ENCODE data around the gene CXCR4. TPM values are rescaled to one million over a fixed set of nuclear protein-coding genes. Genes with fewer than 3 reads are reported as not detected.

Gene CXCR4
- total RNA-seq, 2 donors from 2014 or later = 11.9 to 12.4 TPM

GRCh38 chr2:136151021-136151971 lies 33.3 kb upstream of the CXCR4 start:
- Histone ChIP-seq H3K36me3 (no peaks in the 10 kb centered on the region), H3K4me1 (no peaks in the 10 kb centered on the region), H3K27me3 (no peaks in the 10 kb centered on the region), H3K4me3 (no peak overlapping the region), H3K9me3 (no peaks in the 10 kb centered on the region), H3K27ac (no peak overlapping the region)
- DNase-seq (ENCODE audit: low spot score) = no peak
- TF ChIP-seq, protein P1, sequence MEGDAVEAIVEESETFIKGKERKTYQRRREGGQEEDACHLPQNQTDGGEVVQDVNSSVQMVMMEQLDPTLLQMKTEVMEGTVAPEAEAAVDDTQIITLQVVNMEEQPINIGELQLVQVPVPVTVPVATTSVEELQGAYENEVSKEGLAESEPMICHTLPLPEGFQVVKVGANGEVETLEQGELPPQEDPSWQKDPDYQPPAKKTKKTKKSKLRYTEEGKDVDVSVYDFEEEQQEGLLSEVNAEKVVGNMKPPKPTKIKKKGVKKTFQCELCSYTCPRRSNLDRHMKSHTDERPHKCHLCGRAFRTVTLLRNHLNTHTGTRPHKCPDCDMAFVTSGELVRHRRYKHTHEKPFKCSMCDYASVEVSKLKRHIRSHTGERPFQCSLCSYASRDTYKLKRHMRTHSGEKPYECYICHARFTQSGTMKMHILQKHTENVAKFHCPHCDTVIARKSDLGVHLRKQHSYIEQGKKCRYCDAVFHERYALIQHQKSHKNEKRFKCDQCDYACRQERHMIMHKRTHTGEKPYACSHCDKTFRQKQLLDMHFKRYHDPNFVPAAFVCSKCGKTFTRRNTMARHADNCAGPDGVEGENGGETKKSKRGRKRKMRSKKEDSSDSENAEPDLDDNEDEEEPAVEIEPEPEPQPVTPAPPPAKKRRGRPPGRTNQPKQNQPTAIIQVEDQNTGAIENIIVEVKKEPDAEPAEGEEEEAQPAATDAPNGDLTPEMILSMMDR (IDR thresholded peaks at IDR 0.05) = no peak

DNA sequence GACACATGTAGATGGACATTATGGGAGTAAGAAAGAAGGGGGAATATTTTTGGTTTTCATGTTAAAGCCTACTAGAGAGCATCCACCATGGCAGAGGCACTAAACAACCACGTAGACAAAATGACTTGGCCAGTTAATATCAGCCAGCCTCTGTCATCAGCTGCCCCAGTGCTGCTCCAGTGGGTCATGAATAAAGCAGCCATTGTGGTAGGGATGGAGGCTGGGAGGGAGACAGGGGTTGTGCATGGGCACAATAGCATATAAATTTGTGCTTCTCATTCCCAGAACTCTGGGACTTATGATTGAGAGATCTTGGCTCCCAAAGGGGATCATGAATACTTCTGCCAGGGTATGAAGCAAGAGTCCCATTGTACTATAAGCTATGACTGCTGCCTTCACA lies 31.1 kb upstream of the CXCR4 start:
- no peak overlapping the region for H3K27ac ChIP-seq
- no peaks in the 10 kb centered on the region for H3K36me3 ChIP-seq
- H3K9me3 ChIP-seq = no peaks in the 10 kb centered on the region
- DNase-seq (ENCODE audit: low spot score) = no peak
- no peak overlapping the region for H3K4me3 ChIP-seq
- H3K4me1 ChIP-seq = no peaks in the 10 kb centered on the region
- no peaks in the 10 kb centered on the region for H3K27me3 ChIP-seq
- TF ChIP-seq, protein P1 (IDR thresholded peaks at IDR 0.05) = no peak

DNA sequence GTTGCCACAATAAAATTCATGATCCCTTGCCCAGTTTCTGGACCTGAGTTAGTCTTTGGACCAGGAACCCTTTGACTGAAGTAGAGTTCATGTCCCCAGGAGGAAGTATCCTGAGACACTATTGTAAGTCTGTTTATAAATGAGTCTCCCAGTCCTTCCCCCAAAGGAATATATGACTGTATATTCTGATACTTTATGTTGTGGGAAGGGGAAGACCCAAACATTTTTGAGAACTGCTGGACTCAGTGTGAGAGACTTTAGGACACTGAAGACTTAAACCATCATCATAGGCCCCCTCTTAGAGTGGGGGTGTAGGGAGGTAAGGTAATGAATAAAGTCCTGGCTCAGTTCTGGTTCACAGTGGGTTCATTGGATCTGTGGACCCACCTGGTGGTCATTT lies 28.6 kb upstream of the CXCR4 start:
- Histone ChIP-seq H3K9me3 (no peaks in the 10 kb centered on the region), H3K4me1 (no peaks in the 10 kb centered on the region), H3K4me3 (no peak overlapping the region), H3K27ac (no peak overlapping the region), H3K36me3 (no peaks in the 10 kb centered on the region), H3K27me3 (no peaks in the 10 kb centered on the region)
- no peak for DNase-seq (ENCODE audit: low spot score)
- TF ChIP-seq, protein P1 (IDR thresholded peaks at IDR 0.05) = no peak

DNA sequence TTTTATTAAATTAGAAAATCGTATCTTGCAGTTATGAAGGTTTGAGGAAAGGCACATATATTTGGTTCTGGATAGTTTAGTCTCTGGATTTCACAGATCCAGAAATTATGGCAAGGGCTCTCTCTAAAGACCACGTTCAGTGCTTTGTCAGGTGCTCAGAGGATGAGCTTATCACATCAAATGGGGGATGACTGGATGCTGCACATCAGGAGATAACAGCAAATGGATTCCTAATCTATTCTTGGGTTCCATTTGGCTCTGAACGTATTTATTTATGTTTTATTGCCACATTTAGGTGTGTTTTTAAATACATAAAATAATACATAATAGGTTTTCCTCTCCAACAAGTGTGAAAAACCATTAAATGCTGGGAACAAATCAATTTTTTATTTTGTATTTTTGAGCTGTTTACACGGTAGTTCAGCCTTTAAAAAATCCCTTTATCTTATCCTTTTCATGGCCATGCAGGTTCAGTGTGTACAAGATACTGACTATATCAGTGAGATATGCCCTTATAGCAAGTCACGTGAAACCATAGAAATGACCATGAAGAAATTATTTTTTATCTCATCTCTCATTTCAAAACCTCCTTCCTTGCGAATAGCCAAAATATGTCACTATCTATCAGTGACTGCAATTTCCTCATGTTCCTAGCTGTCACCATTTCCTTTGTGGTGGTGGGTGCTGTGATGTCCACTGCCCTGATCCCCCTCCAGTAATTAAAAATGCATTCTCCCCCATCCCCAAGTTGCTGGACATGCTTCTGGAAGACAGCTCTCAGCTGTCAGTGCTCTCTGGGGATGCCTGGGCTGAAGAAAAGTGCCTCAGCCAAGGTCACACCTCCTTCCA lies 25.9 kb upstream of the CXCR4 start:
- Histone ChIP-seq H3K4me1 (no peaks in the 10 kb centered on the region), H3K4me3 (no peak overlapping the region), H3K27me3 (no peaks in the 10 kb centered on the region), H3K36me3 (no peaks in the 10 kb centered on the region), H3K27ac (no peak overlapping the region), H3K9me3 (no peaks in the 10 kb centered on the region)
- TF ChIP-seq, protein P1 (IDR thresholded peaks at IDR 0.05) = no peak
- no peak for DNase-seq (ENCODE audit: low spot score)

- Histone ChIP-seq H3K27me3 (no peaks in the 10 kb centered on the region), H3K36me3 (no peaks in the 10 kb centered on the region), H3K4me3 (no peak overlapping the region), H3K9me3 (no peaks in the 10 kb centered on the region), H3K27ac (no peak overlapping the region), H3K4me1 (peaks cover 0 to 7% of the 10 kb centered on the region in 2 donors)
- TF ChIP-seq, protein P1 (IDR thresholded peaks at IDR 0.05) = no peak
- no peak for DNase-seq (ENCODE audit: low spot score)
Observed at GRCh38 chr2:136141510-136142149, 23.7 kb upstream of the CXCR4 start.

All from right atrium auricular region (tissue), 2 donors.